GM21786 (cell line): ENCODE results near the gene NEDD9.

Experiments
- ATAC-seq: cut with Tn5 transposase; IDR thresholded peaks from one replicate; pipeline ENCODE4 v1.9.1; 2021; ENCODE audit not compliant: unreplicated experiment

Gene NEDD9

GRCh38 chr6:11202513-11203305, 29.8 kb downstream of the NEDD9 start:
- ATAC-seq, result no peak

DNA sequence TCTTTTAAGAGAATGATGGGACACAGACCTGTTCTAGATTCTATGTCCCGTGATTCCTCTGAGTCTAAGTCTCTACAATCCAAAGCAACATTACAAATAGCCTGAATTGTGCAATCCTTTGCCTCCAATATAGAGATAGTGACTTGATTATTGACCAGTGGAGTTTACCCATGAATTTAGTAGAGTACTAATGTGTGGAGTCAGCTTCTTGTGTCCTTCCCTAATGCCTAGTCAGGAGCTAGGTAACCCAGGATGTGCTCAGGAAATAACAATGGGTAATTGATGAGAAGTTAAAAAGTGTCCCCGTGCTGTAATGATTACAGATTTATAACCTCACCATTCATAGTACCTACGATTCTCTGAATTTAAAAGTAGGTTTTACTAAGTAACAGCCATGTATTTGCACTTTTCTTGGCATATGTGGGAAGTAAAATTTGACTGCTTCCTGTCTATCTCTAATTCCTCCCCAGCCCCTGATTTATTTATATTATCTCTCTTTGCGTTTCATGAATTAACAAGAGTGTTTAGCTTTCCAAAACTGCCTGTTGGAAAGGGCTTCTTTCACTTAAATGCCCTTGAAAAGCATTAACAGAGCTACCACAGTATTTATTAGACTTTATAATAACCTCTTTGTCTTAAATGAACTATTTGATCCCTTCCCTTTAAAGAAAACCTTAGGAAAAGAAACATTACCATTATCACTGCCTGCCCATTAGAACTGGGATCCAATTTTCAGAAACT, 30.5 kb downstream of the NEDD9 start:
- no peak for ATAC-seq

GRCh38 chr6:11201015-11201414, 31.5 kb downstream of the NEDD9 start:
- no peak for ATAC-seq

DNA sequence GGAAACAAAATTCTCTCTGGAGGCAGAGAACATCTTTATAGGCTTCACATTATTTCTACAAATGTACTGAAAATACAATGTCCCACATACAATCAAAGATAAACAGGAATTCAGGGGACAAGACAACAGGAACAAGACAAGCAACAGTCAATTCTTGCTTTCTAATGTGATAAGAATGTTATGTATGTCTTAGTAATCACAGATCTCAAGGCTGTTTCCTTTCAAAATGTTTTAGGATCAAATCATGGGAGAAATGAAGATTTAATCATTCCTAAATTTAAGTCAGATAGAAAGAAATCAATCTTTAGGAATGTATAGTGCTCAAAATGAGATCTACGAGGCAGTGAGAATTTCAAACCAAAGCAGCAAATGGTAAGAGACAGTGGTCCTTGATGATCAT, 32.1 kb downstream of the NEDD9 start:
- no peak for ATAC-seq

DNA sequence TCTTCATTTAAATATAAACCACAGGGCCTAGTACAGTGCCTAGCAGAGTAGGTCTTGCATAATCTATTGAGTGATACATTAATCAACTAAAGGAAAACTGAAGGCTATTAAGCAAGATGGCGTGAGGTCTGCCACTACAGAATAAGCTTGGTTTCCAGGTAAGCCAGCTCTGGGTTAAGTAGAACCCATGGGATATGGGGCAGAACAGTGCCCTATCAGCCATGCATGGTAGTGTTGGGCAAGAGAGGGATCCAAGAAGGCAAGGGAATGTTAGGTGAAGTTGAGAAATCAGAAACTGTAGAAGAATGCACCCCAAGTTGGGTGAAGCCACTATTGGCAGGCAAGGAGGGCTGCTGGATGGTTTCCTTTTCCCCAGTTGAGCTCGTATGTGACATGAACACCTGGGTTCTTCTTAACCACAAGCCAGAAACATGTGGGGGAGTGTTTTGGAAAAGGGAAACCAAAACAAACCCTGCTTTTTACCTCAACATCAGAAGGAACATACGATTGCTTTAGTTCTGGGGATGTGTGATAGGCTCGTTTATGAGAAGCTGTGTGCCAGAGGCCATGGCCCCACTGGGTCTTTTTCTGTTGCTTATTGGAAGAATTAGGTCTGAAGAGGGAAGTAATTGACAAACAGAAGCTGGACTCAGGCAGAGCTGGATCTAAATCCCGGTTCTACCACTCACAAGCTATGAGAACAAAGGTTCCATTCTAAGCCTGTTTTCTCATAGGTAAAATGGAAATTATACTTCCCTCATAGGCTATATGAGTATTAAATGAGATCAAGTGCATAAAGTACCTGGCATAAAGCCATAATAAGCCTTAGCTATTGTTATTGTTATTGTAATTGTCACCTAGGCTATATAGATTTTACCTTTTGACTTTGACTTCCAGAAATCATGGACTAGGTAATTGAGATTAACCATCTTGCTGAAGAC, 33.5 kb downstream of the NEDD9 start:
- ATAC-seq, result no peak

DNA sequence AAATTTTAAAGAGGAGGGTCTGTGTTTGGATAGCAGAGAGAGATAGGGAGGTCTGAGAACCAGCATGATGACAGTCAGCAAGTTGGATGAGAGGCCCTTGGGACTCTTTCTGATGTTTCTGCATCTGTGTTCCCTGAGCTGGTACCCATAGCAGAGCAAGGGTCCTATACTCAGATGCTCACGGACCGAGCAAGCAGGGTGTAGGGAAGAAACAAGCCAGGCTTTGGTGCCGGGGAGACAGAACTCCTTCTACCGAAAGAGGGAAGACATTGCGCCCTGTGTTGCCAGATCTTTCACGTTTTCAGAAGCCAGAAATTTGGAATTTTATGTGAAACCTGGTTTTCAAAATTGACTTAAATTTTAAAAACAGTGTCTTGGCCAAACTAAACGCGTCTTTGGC, 34.6 kb downstream of the NEDD9 start:
- no peak for ATAC-seq

GRCh38 chr6:11197175-11197536, 35.3 kb downstream of the NEDD9 start:
- no peak for ATAC-seq

DNA sequence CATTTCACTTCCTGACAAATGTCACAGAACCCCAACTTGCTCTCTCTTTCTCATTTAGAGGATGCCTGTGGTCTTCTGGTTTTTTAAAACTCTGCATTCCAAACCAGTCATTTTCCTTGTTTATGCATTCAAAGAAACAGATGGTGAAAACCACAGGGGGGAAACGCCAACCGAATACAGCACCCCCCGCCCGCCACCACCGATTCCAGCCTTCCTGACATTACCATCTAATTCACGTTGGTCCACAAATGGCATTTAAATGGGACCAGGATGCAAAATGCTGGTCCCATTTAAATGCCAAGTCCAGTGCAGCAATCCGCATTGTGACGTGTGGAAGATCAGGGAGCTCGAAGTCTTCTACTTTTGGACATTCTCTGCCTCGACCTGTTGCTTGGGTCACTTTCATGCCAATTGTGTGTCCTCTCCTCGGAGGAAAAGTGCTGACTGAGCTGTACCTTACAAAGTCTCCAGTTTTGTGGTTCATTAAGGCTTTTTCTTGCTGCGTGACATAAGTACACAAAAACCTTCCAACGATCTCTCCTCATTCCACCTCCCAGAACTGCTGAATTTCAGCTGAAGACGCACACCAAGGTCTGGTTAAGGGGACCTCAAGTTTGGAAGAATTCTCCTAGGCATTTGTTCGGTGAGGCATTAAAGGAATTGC, 35.8 kb downstream of the NEDD9 start:
- ATAC-seq, result no peak

DNA sequence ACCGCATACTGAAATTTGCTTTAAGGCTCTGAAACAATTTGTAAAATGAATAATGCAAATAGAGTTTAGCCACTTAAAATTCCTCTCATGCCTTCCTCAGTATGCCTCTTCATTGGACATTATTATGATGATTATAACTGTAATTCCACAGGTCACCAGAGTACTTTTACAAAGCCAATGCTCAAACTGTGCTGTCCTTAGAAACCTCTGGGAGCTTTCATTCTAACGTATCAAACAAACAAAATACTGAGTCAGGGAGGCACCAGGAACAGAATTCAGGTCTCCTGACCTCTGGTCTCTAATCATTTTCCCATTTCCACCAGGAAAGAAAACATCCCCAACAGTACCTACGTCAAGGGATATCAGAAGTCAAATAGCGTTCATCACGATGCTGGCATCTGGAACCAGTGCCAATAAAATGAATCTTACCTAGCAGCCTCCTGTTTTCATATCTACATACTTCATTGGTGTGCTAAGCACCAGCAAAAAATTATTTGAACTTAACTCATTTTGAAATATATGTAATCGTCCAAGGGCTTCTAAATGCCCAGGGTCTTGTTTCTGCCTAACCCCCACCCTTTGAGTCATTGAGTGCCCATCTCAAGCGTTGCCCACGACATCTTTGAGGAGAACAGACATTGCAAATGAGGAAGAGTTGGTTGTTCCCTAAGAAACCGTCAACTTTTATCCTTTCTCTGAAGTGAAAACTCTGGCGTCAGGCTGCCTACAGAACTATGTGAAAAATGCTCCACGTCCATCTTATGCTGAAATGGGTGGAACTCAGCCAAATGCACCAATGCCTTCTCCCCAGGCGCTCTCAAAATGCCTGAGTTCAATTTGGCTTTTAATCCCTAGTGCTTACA, 37.9 kb downstream of the NEDD9 start:
- no peak for ATAC-seq

- no peak for ATAC-seq
Observed at GRCh38 chr6:11193434-11193833, 39.0 kb downstream of the NEDD9 start.

GRCh38 chr6:11192167-11192566, 40.3 kb downstream of the NEDD9 start:
- ATAC-seq, result no peak

GRCh38 chr6:11190625-11191245, 41.7 kb downstream of the NEDD9 start:
- no peak for ATAC-seq

- no peak for ATAC-seq
Observed at GRCh38 chr6:11189865-11190624, 42.4 kb downstream of the NEDD9 start.

GRCh38 chr6:11188161-11188915, 44.1 kb downstream of the NEDD9 start:
- ATAC-seq, result no peak

DNA sequence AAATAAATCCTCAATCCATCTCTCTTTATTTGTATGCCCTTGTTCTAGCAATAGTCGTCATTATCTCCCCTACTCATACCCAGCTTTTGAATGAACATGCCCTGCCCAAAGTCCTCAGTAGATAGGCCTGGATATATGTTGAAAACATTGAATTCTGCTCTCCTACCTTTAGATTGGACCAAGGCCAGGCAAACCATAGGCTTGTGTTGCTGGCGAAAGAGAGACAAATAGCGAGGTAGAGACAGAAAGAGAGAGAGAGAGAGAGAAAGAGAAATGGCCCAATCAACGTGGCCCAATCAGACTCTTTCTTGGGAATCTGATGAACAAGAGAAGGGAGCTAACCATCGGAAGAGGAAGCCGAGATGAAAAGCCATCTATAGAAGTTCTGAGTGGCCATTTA, 45.2 kb downstream of the NEDD9 start:
- ATAC-seq, result no peak

DNA sequence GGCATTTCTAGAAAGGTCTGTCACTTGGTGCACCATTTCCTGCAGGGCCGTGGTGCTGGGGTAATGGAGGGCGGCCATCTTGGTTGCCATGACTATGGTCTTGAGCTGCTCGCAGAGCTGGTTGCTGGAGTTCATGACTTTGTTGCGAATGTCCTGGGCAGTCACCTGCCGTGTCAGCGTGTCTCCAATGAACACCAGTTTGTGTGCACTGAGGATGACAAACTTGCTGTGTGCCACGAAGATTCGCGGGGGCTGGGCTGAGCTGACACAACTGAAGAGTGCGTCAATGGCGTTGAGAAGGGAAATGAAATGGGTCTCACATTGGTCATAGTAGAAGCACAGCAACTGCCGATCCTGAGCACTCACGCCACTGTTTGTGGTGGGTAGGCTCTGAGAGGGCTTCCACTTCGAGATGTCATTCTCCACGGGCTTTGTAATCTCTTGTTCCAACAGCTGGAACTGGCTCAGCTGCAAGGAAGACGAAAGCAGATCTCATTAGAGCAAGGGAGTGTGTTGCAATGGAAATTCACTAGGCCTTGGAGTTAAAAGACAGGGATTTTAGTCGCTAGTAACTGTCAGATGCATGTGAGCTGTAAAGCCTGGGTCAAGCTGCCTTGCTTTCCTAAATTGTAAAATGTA, 47.1 kb downstream of the NEDD9 start:
- ATAC-seq, result no peak

DNA sequence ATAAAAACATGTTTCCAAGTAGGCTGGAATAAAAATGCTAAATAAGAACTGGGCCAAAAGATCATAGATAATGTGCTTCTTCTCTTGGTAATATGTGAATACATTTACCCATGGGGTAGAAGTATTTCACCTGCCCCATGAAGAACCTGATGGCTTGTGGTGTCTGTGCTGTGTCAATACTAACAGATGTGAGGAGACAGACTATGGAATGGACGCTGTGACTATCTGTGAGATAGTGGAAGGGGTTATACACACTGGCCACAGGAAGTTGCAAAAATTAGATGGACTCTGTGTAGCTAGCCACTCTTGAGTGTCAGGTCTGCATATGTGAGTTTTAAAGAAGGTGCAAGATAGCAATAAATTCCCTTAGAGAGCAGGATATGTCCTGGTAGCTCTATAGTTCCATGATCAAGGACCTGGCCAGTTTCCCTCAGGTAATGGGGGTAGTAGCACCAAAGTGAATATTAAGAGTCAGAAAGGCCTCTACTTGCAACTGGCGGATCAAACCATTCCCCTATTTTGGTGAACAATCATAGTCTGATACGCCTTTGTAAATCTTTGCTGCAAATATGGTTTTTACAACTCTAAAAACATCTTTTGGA, 48.6 kb downstream of the NEDD9 start:
- no peak for ATAC-seq
